Colonic mucosa (tissue), 4 donors: ENCODE data around the gene PGA4. TPM values are rescaled to one million over a fixed set of nuclear protein-coding genes. Genes with fewer than 3 reads are reported as not detected.

Source experiments
- DNase-seq: peaks from one replicate; pipeline ENCODE4 v3.0.0-alpha.2; 2020
- H3K27ac ChIP-seq: fragments of 200-600 bp; one replicate; pipeline ENCODE4 v1.8.0; 2021
- H3K27me3 ChIP-seq: fragments of 200-600 bp; one replicate; pipeline ENCODE4 v1.8.0; 2021
- H3K36me3 ChIP-seq: fragments of 200-600 bp; one replicate; pipeline ENCODE4 v1.8.0; 2021
- H3K4me1 ChIP-seq: fragments of 200-600 bp; one replicate; pipeline ENCODE4 v1.8.0; 2021; ENCODE audit warnings: mild to moderate bottlenecking
- H3K4me3 ChIP-seq: fragments of 200-600 bp; one replicate; pipeline ENCODE4 v1.8.0; 2021
- H3K9ac ChIP-seq, 2 donors: one replicate each; pipeline ENCODE4 v1.7.0; 2013; ENCODE audit warnings: control low read depth in 2 of 2, low read depth in 2 of 2, low read length in 2 of 2
- H3K9me3 ChIP-seq: fragments of 200-600 bp; one replicate; pipeline ENCODE4 v1.8.0; 2021
- intact Hi-C: fragments of 100-400 bp; cut with DNase I; formaldehyde crosslinking; loops from one replicate; pipeline ENCODE4 v1.14.1; 2022
- total RNA-seq, 2 donors: library from RNA; stranded (reverse); fragmentation: NEBNext Ultra II Directional in 1 of 2; extraction: Animal tissue kit (Norgen Biotek cat#: 25700) in 1 of 2; gene quantifications; one replicate each; pipeline ENCODE4 v1.2.1, GENCODE V29; 2021
- TF ChIP-seq, protein P1 (sequence below): fragments of 200-600 bp; IDR thresholded peaks from one replicate; pipeline ENCODE4 v1.8.0; 2022; ENCODE audit warnings: antibody characterized with exemption, mild to moderate bottlenecking
- donor health status: healthy.
- donor health status: DM: no; HTN: no; CAD: no.
- donor health status: DM: no; HTN: no; CAD: no.

PGA4 gene
- total RNA-seq, 2 donors from 2014 or later = not detected

DNA sequence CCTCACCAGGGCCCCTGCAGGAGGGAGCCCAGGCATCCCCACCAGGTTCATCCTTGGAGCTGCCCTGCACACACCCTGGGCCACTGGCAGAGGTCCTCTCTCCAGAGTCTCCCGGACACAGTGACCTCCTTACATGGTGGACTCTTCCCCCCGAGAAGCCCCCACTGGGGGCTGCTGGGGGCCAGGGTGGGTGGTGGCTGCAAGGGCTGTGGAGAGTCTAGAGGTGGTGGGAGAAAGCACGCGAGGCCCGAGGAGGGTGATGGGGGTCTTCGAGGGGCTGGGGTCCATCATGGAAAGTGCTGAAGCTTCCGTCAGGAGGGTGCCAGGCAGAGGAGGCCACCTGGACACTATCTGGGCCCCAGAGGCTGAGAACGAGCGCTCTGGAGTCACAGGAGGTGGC, 36.4 kb downstream of the PGA4 start:
- Histone ChIP-seq H3K4me3 (no peak overlapping the region), H3K27me3 (no peaks in the 10 kb centered on the region), H3K4me1 (no peaks in the 10 kb centered on the region), H3K36me3 (no peaks in the 10 kb centered on the region), H3K27ac (no peak overlapping the region), H3K9me3 (no peaks in the 10 kb centered on the region), H3K9ac (no peak overlapping the region)
- intact Hi-C loops = loop anchor here (10.0 kb wide), 1 partner anchor 126 kb away; no protein-coding TSS in a partner anchor
- DNase-seq = no peak
- TF ChIP-seq, protein P1, sequence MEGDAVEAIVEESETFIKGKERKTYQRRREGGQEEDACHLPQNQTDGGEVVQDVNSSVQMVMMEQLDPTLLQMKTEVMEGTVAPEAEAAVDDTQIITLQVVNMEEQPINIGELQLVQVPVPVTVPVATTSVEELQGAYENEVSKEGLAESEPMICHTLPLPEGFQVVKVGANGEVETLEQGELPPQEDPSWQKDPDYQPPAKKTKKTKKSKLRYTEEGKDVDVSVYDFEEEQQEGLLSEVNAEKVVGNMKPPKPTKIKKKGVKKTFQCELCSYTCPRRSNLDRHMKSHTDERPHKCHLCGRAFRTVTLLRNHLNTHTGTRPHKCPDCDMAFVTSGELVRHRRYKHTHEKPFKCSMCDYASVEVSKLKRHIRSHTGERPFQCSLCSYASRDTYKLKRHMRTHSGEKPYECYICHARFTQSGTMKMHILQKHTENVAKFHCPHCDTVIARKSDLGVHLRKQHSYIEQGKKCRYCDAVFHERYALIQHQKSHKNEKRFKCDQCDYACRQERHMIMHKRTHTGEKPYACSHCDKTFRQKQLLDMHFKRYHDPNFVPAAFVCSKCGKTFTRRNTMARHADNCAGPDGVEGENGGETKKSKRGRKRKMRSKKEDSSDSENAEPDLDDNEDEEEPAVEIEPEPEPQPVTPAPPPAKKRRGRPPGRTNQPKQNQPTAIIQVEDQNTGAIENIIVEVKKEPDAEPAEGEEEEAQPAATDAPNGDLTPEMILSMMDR = no peak

DNA sequence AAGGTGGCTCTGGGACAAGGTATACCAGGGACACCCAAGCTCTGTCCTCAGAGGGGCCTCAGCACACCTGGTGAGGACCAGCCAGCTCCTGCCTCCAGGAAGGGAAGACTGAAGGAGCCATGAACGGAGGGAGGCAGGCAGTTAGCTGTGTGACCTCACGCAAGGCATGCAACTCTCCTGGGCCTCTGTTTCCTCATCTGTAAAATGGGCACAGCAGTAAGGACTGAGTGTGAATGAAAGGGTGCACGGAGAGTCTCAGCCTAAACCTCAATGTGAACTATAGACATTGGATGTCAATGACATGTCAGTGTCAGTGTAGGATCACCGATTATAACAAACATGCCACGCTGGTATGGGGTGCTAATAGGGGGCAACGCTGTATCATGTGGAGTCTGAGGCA, 37.2 kb downstream of the PGA4 start:
- TF ChIP-seq, protein P1 = no peak
- H3K9me3 ChIP-seq = no peaks in the 10 kb centered on the region
- H3K27ac ChIP-seq = no peak overlapping the region
- no peak for DNase-seq
- H3K36me3 ChIP-seq = no peaks in the 10 kb centered on the region
- H3K9ac ChIP-seq = no peak overlapping the region
- H3K27me3 ChIP-seq = no peaks in the 10 kb centered on the region
- intact Hi-C loops = loop anchor here (10.0 kb wide), 1 partner anchor 125 kb away; no protein-coding TSS in a partner anchor
- H3K4me1 ChIP-seq = no peaks in the 10 kb centered on the region
- H3K4me3 ChIP-seq = no peak overlapping the region

DNA sequence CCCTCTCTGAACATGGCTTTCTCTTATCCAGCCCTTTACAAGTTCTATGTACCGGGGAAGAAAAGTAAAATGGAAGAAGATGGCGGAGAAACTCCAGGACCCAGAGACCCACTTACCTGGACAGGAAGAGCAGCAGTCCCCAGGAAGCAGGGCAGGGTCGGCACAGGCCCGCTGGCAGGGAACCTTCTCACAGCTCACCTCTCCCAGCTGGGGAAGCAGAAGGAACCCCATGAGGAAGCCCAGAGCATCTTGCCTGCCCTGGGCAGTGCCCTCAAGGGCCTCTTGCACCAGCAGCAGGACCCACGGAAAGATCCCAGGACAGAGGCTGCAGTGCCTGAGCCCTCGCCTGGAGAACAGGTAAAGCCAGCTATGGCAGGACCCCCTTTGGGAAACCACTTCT, 42.2 kb downstream of the PGA4 start:
- TF ChIP-seq, protein P1 = no peak
- no peak overlapping the region for H3K4me3 ChIP-seq
- H3K4me1 ChIP-seq = no peaks in the 10 kb centered on the region
- DNase-seq = no peak
- no peaks in the 10 kb centered on the region for H3K36me3 ChIP-seq
- H3K9me3 ChIP-seq = no peaks in the 10 kb centered on the region
- no peaks in the 10 kb centered on the region for H3K27me3 ChIP-seq
- no peak overlapping the region for H3K27ac ChIP-seq
- H3K9ac ChIP-seq = no peak overlapping the region
- intact Hi-C loops = no loop called here

DNA sequence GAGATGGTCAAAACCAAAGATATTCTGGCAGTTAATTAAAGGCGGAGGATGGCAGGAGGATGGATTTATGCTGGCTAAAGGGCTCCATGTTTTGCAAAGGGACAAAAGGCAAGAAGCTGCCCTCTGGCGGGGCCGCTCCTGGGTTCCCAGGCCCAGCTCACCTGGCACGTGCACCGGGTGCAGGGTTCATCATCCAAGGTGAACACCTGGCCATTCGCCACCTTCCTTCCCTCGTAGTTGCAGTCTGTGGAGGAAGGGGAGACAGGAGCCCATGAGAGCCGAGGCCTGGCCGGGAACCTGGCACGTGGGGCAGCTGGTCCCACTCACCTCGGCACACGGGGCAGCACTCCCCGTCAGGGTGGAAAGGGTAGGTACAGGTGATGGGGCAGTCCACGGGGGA, 42.6 kb downstream of the PGA4 start:
- H3K27ac ChIP-seq = no peak overlapping the region
- no peaks in the 10 kb centered on the region for H3K36me3 ChIP-seq
- no peaks in the 10 kb centered on the region for H3K27me3 ChIP-seq
- H3K9ac ChIP-seq = no peak overlapping the region
- TF ChIP-seq, protein P1 = no peak
- no peak overlapping the region for H3K4me3 ChIP-seq
- intact Hi-C loops = no loop called here
- DNase-seq = no peak
- no peaks in the 10 kb centered on the region for H3K4me1 ChIP-seq
- H3K9me3 ChIP-seq = no peaks in the 10 kb centered on the region

DNA sequence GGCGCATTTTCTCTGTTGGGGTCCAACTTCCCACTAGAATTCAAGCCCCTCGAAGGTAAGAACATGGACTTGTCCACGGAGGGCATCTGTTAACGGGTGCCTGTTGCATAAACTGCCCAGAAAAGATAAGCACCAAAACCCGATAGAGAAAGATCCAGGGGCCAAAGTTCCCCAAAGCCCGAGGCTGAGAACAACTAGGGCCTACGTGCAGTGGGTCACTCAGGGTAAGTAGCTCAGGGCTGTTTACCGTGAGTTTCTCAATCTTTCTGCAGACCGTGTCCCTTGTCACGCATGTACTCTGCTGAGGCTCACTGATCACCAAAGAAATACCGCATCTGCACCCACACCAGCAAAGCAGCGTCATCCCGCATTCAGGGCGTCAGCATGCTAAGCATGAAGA, 43.2 kb downstream of the PGA4 start:
- intact Hi-C loops = no loop called here
- Histone ChIP-seq H3K27ac (no peak overlapping the region), H3K36me3 (no peaks in the 10 kb centered on the region), H3K27me3 (no peaks in the 10 kb centered on the region), H3K4me1 (no peaks in the 10 kb centered on the region), H3K9me3 (no peaks in the 10 kb centered on the region), H3K9ac (no peak overlapping the region), H3K4me3 (no peak overlapping the region)
- DNase-seq = no peak
- TF ChIP-seq, protein P1 = no peak

DNA sequence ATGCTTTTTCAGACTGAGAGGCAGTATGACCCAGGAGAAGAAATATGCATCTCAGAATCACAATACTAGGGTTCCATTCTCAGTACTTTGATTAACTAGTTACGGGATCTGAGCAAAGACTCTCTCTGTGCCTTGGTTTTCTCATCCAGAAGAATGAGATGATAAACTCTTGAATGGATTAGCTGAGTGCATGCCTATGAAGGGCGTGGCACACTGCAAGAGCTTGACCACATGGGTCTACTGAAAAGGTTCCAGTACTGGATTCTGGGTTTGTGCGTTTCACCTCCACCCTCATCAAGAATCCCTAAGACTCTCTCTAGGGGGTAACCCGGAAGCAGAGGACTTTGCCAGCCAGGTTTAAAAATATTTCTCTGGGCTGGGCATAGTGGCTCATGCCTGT, 44.5 kb downstream of the PGA4 start:
- no peaks in the 10 kb centered on the region for H3K36me3 ChIP-seq
- TF ChIP-seq, protein P1 = no peak
- H3K4me3 ChIP-seq = no peak overlapping the region
- no peaks in the 10 kb centered on the region for H3K4me1 ChIP-seq
- no peaks in the 10 kb centered on the region for H3K27me3 ChIP-seq
- DNase-seq = no peak
- H3K9me3 ChIP-seq = no peaks in the 10 kb centered on the region
- no peak overlapping the region for H3K27ac ChIP-seq
- H3K9ac ChIP-seq = no peak overlapping the region
- intact Hi-C loops = no loop called here
